Neural progenitor cell (in vitro differentiated cells): ENCODE results near the gene HPD. TPM values are rescaled to one million over a fixed set of nuclear protein-coding genes. Genes with fewer than 3 reads are reported as not detected.
A peak's percentile ranks its signal among the peaks of the same experiment; 100 is the strongest.

ENCODE experiments used
- DNase-seq: peaks from one replicate; pipeline ENCODE4 v3.0.0-alpha.2; 2016; ENCODE audit warnings: low spot score
- H2AFZ ChIP-seq: fragments of 200-600 bp; sonication (generic); replicated peaks from 2 replicates; pipeline ENCODE4 v1.6.1; 2016; ENCODE audit warnings: antibody characterized with exemption
- H3F3A ChIP-seq: fragments of 200-600 bp; sonication (generic); 2 replicates; pipeline ENCODE4 v1.6.1; 2016; ENCODE audit warnings: antibody characterized with exemption, low read depth
- H3K27ac ChIP-seq: fragments of 200-600 bp; sonication (generic); 2 replicates; pipeline ENCODE4 v1.5.1; 2016; ENCODE audit warnings: mild to moderate bottlenecking
- H3K27me3 ChIP-seq: fragments of 200-600 bp; sonication (generic); 2 replicates; pipeline ENCODE4 v1.6.1; 2016; ENCODE audit warnings: mild to moderate bottlenecking, moderate library complexity
- H3K36me3 ChIP-seq: fragments of 200-600 bp; sonication (generic); 2 replicates; pipeline ENCODE4 v1.5.1; 2016
- H3K4me1 ChIP-seq: fragments of 200-600 bp; sonication (generic); 2 replicates; pipeline ENCODE4 v1.6.1; 2016; ENCODE audit warnings: mixed run types
- H3K4me2 ChIP-seq: fragments of 200-600 bp; sonication (generic); 2 replicates; pipeline ENCODE4 v1.6.1; 2016
- H3K4me3 ChIP-seq: fragments of 200-600 bp; sonication (generic); 2 replicates; pipeline ENCODE4 v1.5.1; 2016
- H3K79me2 ChIP-seq: fragments of 200-600 bp; sonication (generic); 2 replicates; pipeline ENCODE4 v1.6.1; 2016; ENCODE audit warnings: low read depth
- H3K9ac ChIP-seq: fragments of 200-600 bp; sonication (generic); 2 replicates; pipeline ENCODE4 v1.6.1; 2016
- H3K9me3 ChIP-seq: fragments of 200-600 bp; sonication (generic); 2 replicates; pipeline ENCODE4 v1.5.1; 2016; ENCODE audit warnings: low read depth
- H4K20me1 ChIP-seq: fragments of 200-600 bp; sonication (generic); 2 replicates; pipeline ENCODE4 v1.6.1; 2016; ENCODE audit warnings: low read depth
- H3K27ac Mint-ChIP-seq: 3 replicates; pipeline ENCODE4 v1.8.0; 2021; ENCODE audit warnings: mixed read lengths
- H3K27me3 Mint-ChIP-seq: 2 replicates; pipeline ENCODE4 v1.8.0; 2022; ENCODE audit warnings: low read depth, mild to moderate bottlenecking, inconsistent platforms, moderate library complexity, mixed read lengths; ENCODE audit not compliant: insufficient read depth
- H3K36me3 Mint-ChIP-seq: 3 replicates; pipeline ENCODE4 v1.8.0; 2021; ENCODE audit warnings: mixed read lengths
- H3K4me1 Mint-ChIP-seq: 3 replicates; pipeline ENCODE4 v1.8.0; 2021; ENCODE audit warnings: mixed read lengths
- H3K4me3 Mint-ChIP-seq: 3 replicates; pipeline ENCODE4 v1.8.0; 2021; ENCODE audit warnings: mild to moderate bottlenecking, moderate library complexity, mixed read lengths
- H3K9me3 Mint-ChIP-seq: 3 replicates; pipeline ENCODE4 v1.8.0; 2020; ENCODE audit warnings: mixed read lengths
- EZH2 ChIP-seq: fragments of 200-600 bp; sonication (generic); IDR thresholded peaks from 2 replicates; pipeline ENCODE4 v1.6.1; 2017; ENCODE audit warnings: antibody characterized with exemption, mild to moderate bottlenecking, moderate library complexity
- EZH2phosphoT487 ChIP-seq: fragments of 200-600 bp; sonication (generic); IDR thresholded peaks from 2 replicates; pipeline ENCODE4 v1.6.1; 2017; ENCODE audit warnings: antibody characterized with exemption
- total RNA-seq: library from RNA; depleted of rRNA; stranded (reverse); fragments of >200 nt; gene quantifications from 2 replicates; pipeline ENCODE4 v1.2.3, GENCODE V29; 2015; ENCODE audit warnings: low replicate concordance
- TF ChIP-seq, protein P1 (sequence below): fragments of 200-600 bp; sonication (generic); IDR thresholded peaks from 2 replicates; pipeline ENCODE4 v1.5.1; 2017; ENCODE audit warnings: antibody characterized with exemption, mild to moderate bottlenecking

HPD gene
- total RNA-seq, 1 donor from 2014 or later, result not detected

DNA sequence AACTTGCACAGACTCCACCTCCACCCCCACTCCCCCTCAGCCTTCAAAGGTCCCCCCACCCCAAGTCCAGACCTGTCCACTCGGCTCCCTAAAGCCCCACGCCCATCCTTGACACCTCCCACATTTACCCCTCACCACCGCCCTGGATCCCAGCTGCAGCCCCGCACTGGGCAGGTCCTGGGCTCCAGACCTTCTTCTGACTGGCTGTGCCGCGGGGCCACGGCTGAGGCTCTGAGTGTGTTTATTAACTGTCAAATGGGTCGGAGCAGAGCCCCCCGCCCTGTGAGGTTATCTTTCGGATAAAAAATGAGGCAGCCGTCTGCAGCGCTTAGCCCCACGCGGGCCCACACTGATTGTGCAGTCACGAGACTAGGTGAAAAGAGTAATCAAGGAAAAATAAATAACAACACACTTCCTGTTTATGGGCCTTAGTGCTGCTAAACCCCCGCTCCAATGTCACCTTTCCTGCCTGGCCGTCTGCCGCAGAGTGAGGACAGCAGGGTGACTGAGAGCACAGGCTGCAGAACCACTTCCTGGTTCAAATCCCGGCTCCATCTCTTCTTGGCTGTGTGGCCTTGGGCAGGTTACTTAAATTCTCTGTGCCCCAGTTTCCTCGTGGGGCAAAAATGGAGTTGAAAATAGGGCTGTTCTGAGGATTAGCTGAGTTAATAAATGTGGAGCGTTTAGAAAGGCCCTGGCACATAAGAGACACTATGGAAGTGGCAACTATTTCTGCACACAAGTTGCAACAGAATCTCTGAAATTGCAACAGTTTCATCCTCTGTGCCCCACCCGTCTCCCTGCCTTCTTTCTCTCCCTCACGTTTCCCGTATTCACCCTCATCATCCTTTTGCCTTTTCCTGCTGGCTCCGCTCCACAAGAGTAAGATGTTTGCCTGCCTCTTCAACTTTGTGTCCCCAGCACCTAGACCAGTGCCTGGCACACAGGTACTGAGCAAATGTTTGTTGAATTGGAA lies 45.5 kb downstream of the HPD start:
- Mint-ChIP-seq H3K27me3 (peaks cover 2% of the 10 kb centered on the region), H3K27ac (no peak overlapping the region), H3K36me3 (peaks cover 30% of the 10 kb centered on the region), H3K4me1 (peaks cover 23% of the 10 kb centered on the region), H3K9me3 (no peaks in the 10 kb centered on the region), H3K4me3 (peak overlapping the region; percentile 84)
- DNase-seq, result no peak
- peaks cover 16% of the 10 kb centered on the region for H3K4me1 ChIP-seq
- H3K4me2 ChIP-seq, result peak overlapping the region; percentile 77
- no peaks in the 10 kb centered on the region for H3K36me3 ChIP-seq
- no peak overlapping the region for H2AFZ ChIP-seq
- no peak overlapping the region for H3K27ac ChIP-seq
- no peaks in the 10 kb centered on the region for H3K9me3 ChIP-seq
- TF ChIP-seq EZH2 (no peak), EZH2phosphoT487 (no peak)
- TF ChIP-seq, protein P1, sequence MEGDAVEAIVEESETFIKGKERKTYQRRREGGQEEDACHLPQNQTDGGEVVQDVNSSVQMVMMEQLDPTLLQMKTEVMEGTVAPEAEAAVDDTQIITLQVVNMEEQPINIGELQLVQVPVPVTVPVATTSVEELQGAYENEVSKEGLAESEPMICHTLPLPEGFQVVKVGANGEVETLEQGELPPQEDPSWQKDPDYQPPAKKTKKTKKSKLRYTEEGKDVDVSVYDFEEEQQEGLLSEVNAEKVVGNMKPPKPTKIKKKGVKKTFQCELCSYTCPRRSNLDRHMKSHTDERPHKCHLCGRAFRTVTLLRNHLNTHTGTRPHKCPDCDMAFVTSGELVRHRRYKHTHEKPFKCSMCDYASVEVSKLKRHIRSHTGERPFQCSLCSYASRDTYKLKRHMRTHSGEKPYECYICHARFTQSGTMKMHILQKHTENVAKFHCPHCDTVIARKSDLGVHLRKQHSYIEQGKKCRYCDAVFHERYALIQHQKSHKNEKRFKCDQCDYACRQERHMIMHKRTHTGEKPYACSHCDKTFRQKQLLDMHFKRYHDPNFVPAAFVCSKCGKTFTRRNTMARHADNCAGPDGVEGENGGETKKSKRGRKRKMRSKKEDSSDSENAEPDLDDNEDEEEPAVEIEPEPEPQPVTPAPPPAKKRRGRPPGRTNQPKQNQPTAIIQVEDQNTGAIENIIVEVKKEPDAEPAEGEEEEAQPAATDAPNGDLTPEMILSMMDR, result no peak
- H3K9ac ChIP-seq, result no peak overlapping the region
- peaks cover 46% of the 10 kb centered on the region for H4K20me1 ChIP-seq
- no peaks in the 10 kb centered on the region for H3K27me3 ChIP-seq
- H3K79me2 ChIP-seq, result peaks cover 63% of the 10 kb centered on the region
- H3K4me3 ChIP-seq, result peak overlapping the region; percentile 60
- peaks cover 16% of the 10 kb centered on the region for H3F3A ChIP-seq

DNA sequence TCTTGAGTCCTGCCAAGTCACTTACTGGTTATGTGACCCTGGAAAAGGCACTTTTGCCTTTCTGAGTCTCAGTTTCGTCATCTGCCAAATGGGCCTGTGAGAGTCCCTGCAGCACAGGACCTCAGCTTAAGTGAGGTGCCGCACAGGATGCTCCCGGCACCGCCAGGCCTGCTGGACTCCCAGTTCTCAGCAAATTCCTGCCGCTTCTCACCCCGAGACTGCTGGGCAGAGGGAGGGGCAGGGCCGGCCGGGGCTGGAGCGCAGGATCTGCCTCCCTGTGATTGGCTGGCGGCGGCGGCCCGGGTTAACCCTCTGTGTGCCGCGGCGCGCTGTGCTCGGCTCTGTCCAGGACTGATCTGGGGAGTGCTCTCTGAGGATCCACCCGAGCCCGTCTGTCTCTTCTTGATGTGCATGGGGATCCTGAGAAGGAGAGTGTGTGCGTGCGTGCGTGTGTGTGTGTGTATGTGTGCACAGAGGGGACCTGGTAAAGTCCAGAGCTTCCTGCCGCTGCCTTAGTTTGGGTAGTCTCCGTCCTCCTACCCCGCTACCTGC lies 46.3 kb downstream of the HPD start:
- peak overlapping the region; percentile 77 for H3K4me2 ChIP-seq

DNA sequence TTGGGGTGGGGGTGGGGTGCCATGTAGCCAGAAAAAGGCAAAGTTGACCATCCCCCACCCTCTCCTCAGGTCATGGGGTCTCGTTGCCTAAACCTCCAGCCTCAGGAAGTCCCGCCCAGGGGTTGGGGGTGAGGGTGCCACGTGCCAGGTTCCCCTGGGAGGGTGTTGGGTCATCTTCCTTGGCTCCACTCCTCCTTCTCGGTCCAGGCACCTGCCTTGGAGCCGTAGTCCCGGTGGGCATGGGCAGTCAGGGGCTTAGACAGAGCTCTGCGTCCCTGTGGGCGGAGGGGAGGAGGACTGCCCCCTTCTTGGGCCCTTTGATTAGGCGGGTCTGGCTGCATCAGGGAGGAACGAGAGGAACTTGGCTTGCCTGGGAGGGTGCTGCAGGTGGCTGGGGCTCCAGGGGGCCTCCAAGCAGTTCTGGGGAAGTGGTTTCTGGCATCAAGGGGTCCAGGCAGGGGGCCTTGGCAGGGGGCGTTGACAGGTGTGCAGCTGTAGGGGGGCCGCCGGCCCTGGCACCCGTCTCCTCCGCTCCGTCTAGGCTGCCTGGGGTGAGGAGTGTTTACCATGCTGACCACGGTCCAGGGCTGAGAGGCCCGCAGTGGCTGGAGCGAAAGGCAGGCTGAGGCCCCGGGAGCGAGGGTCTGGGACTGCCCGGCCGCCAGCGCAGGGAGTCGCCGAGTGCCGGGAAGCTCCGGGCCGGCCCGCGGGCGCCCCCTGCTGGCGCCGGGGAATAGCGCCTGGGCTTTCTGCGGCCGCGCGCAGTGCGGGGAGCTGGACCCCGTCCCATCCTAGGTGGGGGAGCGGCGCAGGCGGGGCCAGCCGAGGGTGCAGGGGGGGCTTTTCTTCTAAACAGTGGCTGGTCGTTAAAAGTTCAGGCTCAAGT lies 47.0 kb downstream of the HPD start:
- Histone ChIP-seq H3K27ac (peak overlapping the region; percentile 9), H3K79me2 (peaks cover 78% of the 10 kb centered on the region), H2AFZ (no peak overlapping the region), H3K4me3 (peak overlapping the region; percentile 60), H3K36me3 (no peaks in the 10 kb centered on the region), H4K20me1 (peaks cover 60% of the 10 kb centered on the region), H3F3A (peaks cover 17% of the 10 kb centered on the region), H3K9ac (no peak overlapping the region), H3K4me2 (peak overlapping the region; percentile 77), H3K9me3 (no peaks in the 10 kb centered on the region), H3K27me3 (no peaks in the 10 kb centered on the region), H3K4me1 (peaks cover 20% of the 10 kb centered on the region)
- TF ChIP-seq, protein P1, result peak; percentile 99
- TF ChIP-seq EZH2, result no peak
- no peak for TF ChIP-seq EZH2phosphoT487
- H3K36me3 Mint-ChIP-seq, result peaks cover 24% of the 10 kb centered on the region
- H3K27me3 Mint-ChIP-seq, result peaks cover 4% of the 10 kb centered on the region
- H3K9me3 Mint-ChIP-seq, result no peaks in the 10 kb centered on the region
- H3K27ac Mint-ChIP-seq, result no peak overlapping the region
- DNase-seq, result peak; percentile 92
- H3K4me1 Mint-ChIP-seq, result peaks cover 30% of the 10 kb centered on the region
- H3K4me3 Mint-ChIP-seq, result peak overlapping the region; percentile 84

More for the DNA sequence above, 46.3 kb downstream of the HPD start:
- peak overlapping the region; percentile 84 for H3K4me3 Mint-ChIP-seq
- peaks cover 71% of the 10 kb centered on the region for H3K79me2 ChIP-seq
- H2AFZ ChIP-seq, result no peak overlapping the region
- peaks cover 25% of the 10 kb centered on the region for H3K36me3 Mint-ChIP-seq
- no peaks in the 10 kb centered on the region for H3K27me3 ChIP-seq
- peak overlapping the region; percentile 60 for H3K4me3 ChIP-seq
- H3K9ac ChIP-seq, result no peak overlapping the region
- no peaks in the 10 kb centered on the region for H3K9me3 Mint-ChIP-seq
- H3K27me3 Mint-ChIP-seq, result peaks cover 4% of the 10 kb centered on the region
- no peaks in the 10 kb centered on the region for H3K9me3 ChIP-seq
- peaks cover 52% of the 10 kb centered on the region for H4K20me1 ChIP-seq
- peak; percentile 88 for DNase-seq
- H3F3A ChIP-seq, result peaks cover 16% of the 10 kb centered on the region
- TF ChIP-seq EZH2phosphoT487 (no peak), EZH2 (no peak)
- TF ChIP-seq, protein P1, result no peak
- peaks cover 16% of the 10 kb centered on the region for H3K4me1 ChIP-seq
- H3K27ac Mint-ChIP-seq, result no peak overlapping the region
- peaks cover 25% of the 10 kb centered on the region for H3K4me1 Mint-ChIP-seq
- no peak overlapping the region for H3K27ac ChIP-seq
- no peaks in the 10 kb centered on the region for H3K36me3 ChIP-seq
